NB4 (cell line): ENCODE data around the gene ABHD13.

ENCODE experiments used
- MYC ChIP-seq: IDR thresholded peaks from 2 replicates; pipeline ENCODE4 v1.6.1; 2011; ENCODE audit warnings: low read depth, low read length
- POLR2A ChIP-seq: IDR thresholded peaks from 2 replicates; pipeline ENCODE4 v1.6.1; 2011; ENCODE audit warnings: mild to moderate bottlenecking; ENCODE audit not compliant: insufficient read length; ENCODE audit errors: extremely low read depth
- TF ChIP-seq, protein P1 (sequence below): IDR thresholded peaks from one replicate; pipeline ENCODE4 v1.5.1; 2012; ENCODE audit warnings: low read depth, low read length
- TF ChIP-seq, protein P2 (sequence below): IDR thresholded peaks from 2 replicates; pipeline ENCODE4 v1.6.1; 2011; ENCODE audit warnings: low read depth, low read length

DNA sequence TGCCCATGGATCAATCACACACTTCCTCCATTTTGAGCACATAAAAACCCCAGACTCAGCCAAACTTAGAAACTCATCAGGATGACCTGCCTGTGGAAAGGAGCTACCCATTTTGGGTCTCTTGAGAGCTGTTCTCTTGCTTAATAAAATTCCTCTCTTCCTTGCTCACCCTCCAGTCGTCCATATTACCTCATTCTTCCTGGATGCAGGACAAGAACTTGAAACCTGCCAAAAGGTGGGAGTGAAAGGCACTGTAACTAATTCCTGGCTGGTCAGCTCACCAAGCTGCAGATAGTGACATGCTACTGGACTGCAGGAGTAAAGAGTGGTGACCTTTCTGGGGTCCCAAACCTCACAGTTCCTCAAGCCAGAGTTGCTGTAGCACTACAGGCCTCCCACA, 23.0 kb upstream of the ABHD13 start:
- no peak for TF ChIP-seq POLR2A
- TF ChIP-seq, protein P1, sequence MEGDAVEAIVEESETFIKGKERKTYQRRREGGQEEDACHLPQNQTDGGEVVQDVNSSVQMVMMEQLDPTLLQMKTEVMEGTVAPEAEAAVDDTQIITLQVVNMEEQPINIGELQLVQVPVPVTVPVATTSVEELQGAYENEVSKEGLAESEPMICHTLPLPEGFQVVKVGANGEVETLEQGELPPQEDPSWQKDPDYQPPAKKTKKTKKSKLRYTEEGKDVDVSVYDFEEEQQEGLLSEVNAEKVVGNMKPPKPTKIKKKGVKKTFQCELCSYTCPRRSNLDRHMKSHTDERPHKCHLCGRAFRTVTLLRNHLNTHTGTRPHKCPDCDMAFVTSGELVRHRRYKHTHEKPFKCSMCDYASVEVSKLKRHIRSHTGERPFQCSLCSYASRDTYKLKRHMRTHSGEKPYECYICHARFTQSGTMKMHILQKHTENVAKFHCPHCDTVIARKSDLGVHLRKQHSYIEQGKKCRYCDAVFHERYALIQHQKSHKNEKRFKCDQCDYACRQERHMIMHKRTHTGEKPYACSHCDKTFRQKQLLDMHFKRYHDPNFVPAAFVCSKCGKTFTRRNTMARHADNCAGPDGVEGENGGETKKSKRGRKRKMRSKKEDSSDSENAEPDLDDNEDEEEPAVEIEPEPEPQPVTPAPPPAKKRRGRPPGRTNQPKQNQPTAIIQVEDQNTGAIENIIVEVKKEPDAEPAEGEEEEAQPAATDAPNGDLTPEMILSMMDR: no peak
- TF ChIP-seq, protein P2, sequence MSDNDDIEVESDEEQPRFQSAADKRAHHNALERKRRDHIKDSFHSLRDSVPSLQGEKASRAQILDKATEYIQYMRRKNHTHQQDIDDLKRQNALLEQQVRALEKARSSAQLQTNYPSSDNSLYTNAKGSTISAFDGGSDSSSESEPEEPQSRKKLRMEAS: no peak
- no peak for TF ChIP-seq MYC
